HepG2 (cell line): Measurements from ENCODE around the gene RNF114. TPM values are rescaled to one million over a fixed set of nuclear protein-coding genes. Genes with fewer than 3 reads are reported as not detected.

ENCODE experiments used
- CCDC6 ChIP-seq: sonication (generic); formaldehyde crosslinking; IDR thresholded peaks from 2 replicates; pipeline ENCODE4 v1.8.1; 2022; ENCODE audit warnings: mild to moderate bottlenecking, missing genetic modification reagents, moderate library complexity
- DPF2 ChIP-seq: sonication (generic); formaldehyde crosslinking; IDR thresholded peaks from 2 replicates; pipeline ENCODE4 v1.4.0; 2020; ENCODE audit warnings: mild to moderate bottlenecking, low read depth, missing genetic modification reagents, borderline replicate concordance
- EEA1 ChIP-seq: sonication (generic); formaldehyde crosslinking; IDR thresholded peaks from 2 replicates; pipeline ENCODE4 v1.5.1; 2020; ENCODE audit warnings: mild to moderate bottlenecking, missing genetic modification reagents, borderline replicate concordance
- KLF12 ChIP-seq: sonication (generic); formaldehyde crosslinking; IDR thresholded peaks from 2 replicates; pipeline ENCODE4 v1.4.0; 2020; ENCODE audit warnings: missing genetic modification reagents, borderline replicate concordance
- NFE2 ChIP-seq: sonication (generic); formaldehyde crosslinking; IDR thresholded peaks from 2 replicates; pipeline ENCODE4 v1.4.0; 2020; ENCODE audit warnings: missing genetic modification reagents
- SALL2 ChIP-seq: sonication (generic); formaldehyde crosslinking; IDR thresholded peaks from 2 replicates; pipeline ENCODE4 v1.8.1; 2023; ENCODE audit warnings: mild to moderate bottlenecking, missing genetic modification reagents, inconsistent platforms
- SOX5 ChIP-seq: IDR thresholded peaks from 2 replicates; pipeline ENCODE4 v1.6.1; 2016; ENCODE audit warnings: borderline replicate concordance
- STAT5B ChIP-seq: sonication (generic); formaldehyde crosslinking; IDR thresholded peaks from 2 replicates; pipeline ENCODE4 v1.4.0; 2020; ENCODE audit warnings: missing genetic modification reagents
- TAF15 ChIP-seq: fragments of 200-400 bp; formaldehyde crosslinking; IDR thresholded peaks from one replicate; pipeline ENCODE4 v1.6.1; 2018; ENCODE audit warnings: mild to moderate bottlenecking, low read depth, low read length; ENCODE audit not compliant: poor library complexity, severe bottlenecking
- TRIM24 ChIP-seq: sonication (generic); formaldehyde crosslinking; IDR thresholded peaks from 2 replicates; pipeline ENCODE4 v1.8.0; 2022; ENCODE audit warnings: mild to moderate bottlenecking, missing genetic modification reagents
- ZFX ChIP-seq: sonication (generic); formaldehyde crosslinking; IDR thresholded peaks from 2 replicates; pipeline ENCODE4 v1.4.0; 2020; ENCODE audit warnings: mild to moderate bottlenecking, low read depth, missing genetic modification reagents, moderate library complexity
- ZKSCAN5 ChIP-seq: sonication (generic); formaldehyde crosslinking; IDR thresholded peaks from 2 replicates; pipeline ENCODE4 v1.5.1; 2020; ENCODE audit warnings: mild to moderate bottlenecking, missing genetic modification reagents
- ZNF207 ChIP-seq: fragments of 450-650 bp; IDR thresholded peaks from 2 replicates; pipeline ENCODE4 v1.6.1; 2016; ENCODE audit warnings: antibody characterized with exemption, borderline replicate concordance
- ZNF234 ChIP-seq: sonication (generic); formaldehyde crosslinking; conservative IDR thresholded peaks from 2 replicates; pipeline ENCODE4 v1.5.1; 2020; ENCODE audit warnings: mild to moderate bottlenecking, missing genetic modification reagents
- ZNF326 ChIP-seq: sonication (generic); formaldehyde crosslinking; IDR thresholded peaks from 2 replicates; pipeline ENCODE4 v1.4.0; 2020; ENCODE audit warnings: missing genetic modification reagents, borderline replicate concordance
- ZNF460 ChIP-seq: sonication (generic); formaldehyde crosslinking; IDR thresholded peaks from 2 replicates; pipeline ENCODE4 v1.5.1; 2020; ENCODE audit warnings: missing genetic modification reagents, mild to moderate bottlenecking, borderline replicate concordance
- polyA plus RNA-seq, 8 experiments: library from polyadenylated mRNA; depleted of rRNA in 3 of 8; stranded (reverse) in 7 of 8; unstranded in 1 of 8; fragments of >200 nt; fragmentation: Illumina TruSeq in 4 of 8; extraction: Trizol in 4 of 8; gene quantifications; 2 replicates each; pipeline versions ENCODE4 v1.2.1 to v1.2.3, GENCODE V29; 2011 to 2016; ENCODE audit warnings: low read depth in 4 of 8, missing spikeins in 1 of 8, mixed read lengths in 1 of 8; ENCODE audit not compliant: insufficient read depth in 1 of 8
- total RNA-seq, 5 experiments: library from RNA; depleted of rRNA; stranded (reverse); fragments of >200 nt; fragmentation: Illumina TruSeq; extraction: Trizol; gene quantifications; 2 replicates each; pipeline ENCODE4 v1.2.3, GENCODE V29; 2016; ENCODE audit warnings: low read depth in 1 of 5
- TF ChIP-seq, protein P1 (sequence below): sonication (generic); formaldehyde crosslinking; IDR thresholded peaks from 2 replicates; pipeline ENCODE4 v1.4.0; 2020; ENCODE audit warnings: mild to moderate bottlenecking, missing genetic modification reagents, borderline replicate concordance
- TF ChIP-seq, protein P2 (sequence below): sonication (generic); formaldehyde crosslinking; IDR thresholded peaks from 2 replicates; pipeline ENCODE4 v1.8.1; 2023; ENCODE audit warnings: missing genetic modification reagents, inconsistent platforms, borderline replicate concordance
- TF ChIP-seq, protein P3 (sequence below): sonication (generic); formaldehyde crosslinking; IDR thresholded peaks from 2 replicates; pipeline ENCODE4 v1.5.0; 2020; ENCODE audit warnings: mild to moderate bottlenecking, missing genetic modification reagents
- TF ChIP-seq, protein P4 (sequence below): sonication (generic); formaldehyde crosslinking; IDR thresholded peaks from 2 replicates; pipeline ENCODE4 v1.4.0; 2020; ENCODE audit warnings: missing genetic modification reagents; ENCODE audit errors: not compliant biosample characterization

Gene RNF114
- total and polyA plus RNA-seq, 2 of the 13 experiments (the other 11 are each of a cell fraction or from before 2014, with no cell fraction given) = 119 to 126 TPM

DNA sequence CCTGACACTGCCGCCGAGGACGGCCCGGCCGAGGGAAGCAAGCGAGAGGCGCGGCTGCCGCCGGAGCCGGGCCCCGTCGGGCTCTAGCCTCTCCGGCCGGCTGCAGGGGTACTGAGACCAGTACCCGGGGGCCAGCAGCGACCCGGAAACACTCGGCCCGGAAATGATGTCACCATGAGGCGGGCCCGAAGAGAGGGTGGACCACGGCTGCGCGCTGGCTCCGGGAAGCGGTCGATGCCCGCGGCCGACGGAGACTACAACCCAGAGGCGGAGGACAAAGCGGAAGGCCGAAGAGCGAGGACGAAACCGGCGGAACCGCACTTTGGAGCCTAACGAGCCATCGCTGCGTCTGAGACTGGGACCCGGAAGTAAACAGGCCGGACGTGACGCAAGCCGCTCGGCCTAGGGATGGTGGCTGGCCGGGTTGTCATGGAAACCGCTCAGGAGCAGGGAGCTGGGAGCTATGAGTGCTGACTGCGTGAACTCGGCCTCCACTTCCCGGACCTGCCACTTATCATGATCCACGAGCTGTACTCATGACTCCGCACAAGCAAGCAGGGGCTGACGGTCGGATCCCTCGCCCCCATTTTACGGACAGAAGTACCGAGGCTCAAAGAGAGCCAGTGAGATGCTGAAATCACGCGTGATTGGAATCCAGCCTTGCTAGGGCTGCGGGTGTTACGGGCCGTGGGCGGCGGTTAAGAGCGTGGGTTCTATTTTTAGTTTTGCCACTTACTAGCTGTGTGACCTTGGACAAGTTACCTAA lies 20.6 kb upstream of the RNF114 start, which contains the start of gene SPATA2 (continued):
- TF ChIP-seq, protein P1, sequence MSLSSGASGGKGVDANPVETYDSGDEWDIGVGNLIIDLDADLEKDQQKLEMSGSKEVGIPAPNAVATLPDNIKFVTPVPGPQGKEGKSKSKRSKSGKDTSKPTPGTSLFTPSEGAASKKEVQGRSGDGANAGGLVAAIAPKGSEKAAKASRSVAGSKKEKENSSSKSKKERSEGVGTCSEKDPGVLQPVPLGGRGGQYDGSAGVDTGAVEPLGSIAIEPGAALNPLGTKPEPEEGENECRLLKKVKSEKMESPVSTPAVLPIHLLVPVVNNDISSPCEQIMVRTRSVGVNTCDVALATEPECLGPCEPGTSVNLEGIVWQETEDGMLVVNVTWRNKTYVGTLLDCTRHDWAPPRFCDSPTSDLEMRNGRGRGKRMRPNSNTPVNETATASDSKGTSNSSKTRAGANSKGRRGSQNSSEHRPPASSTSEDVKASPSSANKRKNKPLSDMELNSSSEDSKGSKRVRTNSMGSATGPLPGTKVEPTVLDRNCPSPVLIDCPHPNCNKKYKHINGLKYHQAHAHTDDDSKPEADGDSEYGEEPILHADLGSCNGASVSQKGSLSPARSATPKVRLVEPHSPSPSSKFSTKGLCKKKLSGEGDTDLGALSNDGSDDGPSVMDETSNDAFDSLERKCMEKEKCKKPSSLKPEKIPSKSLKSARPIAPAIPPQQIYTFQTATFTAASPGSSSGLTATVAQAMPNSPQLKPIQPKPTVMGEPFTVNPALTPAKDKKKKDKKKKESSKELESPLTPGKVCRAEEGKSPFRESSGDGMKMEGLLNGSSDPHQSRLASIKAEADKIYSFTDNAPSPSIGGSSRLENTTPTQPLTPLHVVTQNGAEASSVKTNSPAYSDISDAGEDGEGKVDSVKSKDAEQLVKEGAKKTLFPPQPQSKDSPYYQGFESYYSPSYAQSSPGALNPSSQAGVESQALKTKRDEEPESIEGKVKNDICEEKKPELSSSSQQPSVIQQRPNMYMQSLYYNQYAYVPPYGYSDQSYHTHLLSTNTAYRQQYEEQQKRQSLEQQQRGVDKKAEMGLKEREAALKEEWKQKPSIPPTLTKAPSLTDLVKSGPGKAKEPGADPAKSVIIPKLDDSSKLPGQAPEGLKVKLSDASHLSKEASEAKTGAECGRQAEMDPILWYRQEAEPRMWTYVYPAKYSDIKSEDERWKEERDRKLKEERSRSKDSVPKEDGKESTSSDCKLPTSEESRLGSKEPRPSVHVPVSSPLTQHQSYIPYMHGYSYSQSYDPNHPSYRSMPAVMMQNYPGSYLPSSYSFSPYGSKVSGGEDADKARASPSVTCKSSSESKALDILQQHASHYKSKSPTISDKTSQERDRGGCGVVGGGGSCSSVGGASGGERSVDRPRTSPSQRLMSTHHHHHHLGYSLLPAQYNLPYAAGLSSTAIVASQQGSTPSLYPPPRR (CRISPR knock-in tag) = no peak; the same call in 1 of the 2 replicates
- peak; percentile 80 for TF ChIP-seq KLF12 (CRISPR knock-in tag)
- peak; percentile 86; the same call in 1 of the 2 replicates for TF ChIP-seq ZFX (CRISPR knock-in tag)
- peak; percentile 16; the same call in 1 of the 2 replicates for TF ChIP-seq ZKSCAN5 (CRISPR knock-in tag)
- TF ChIP-seq, protein P2, sequence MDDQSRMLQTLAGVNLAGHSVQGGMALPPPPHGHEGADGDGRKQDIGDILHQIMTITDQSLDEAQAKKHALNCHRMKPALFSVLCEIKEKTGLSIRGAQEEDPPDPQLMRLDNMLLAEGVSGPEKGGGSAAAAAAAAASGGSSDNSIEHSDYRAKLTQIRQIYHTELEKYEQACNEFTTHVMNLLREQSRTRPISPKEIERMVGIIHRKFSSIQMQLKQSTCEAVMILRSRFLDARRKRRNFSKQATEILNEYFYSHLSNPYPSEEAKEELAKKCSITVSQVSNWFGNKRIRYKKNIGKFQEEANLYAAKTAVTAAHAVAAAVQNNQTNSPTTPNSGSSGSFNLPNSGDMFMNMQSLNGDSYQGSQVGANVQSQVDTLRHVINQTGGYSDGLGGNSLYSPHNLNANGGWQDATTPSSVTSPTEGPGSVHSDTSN = no peak
- no peak; the same call in 1 of the 2 replicates for TF ChIP-seq ZNF234 (CRISPR knock-in tag)
- TF ChIP-seq TAF15 = peak; percentile 30
- TF ChIP-seq, protein P3, sequence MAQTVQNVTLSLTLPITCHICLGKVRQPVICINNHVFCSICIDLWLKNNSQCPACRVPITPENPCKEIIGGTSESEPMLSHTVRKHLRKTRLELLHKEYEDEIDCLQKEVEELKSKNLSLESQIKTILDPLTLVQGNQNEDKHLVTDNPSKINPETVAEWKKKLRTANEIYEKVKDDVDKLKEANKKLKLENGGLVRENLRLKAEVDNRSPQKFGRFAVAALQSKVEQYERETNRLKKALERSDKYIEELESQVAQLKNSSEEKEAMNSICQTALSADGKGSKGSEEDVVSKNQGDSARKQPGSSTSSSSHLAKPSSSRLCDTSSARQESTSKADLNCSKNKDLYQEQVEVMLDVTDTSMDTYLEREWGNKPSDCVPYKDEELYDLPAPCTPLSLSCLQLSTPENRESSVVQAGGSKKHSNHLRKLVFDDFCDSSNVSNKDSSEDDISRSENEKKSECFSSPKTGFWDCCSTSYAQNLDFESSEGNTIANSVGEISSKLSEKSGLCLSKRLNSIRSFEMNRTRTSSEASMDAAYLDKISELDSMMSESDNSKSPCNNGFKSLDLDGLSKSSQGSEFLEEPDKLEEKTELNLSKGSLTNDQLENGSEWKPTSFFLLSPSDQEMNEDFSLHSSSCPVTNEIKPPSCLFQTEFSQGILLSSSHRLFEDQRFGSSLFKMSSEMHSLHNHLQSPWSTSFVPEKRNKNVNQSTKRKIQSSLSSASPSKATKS = no peak
- 0 out of 2 replicates have a peak, but pooled peaks have one; percentile 34 for TF ChIP-seq ZNF326 (CRISPR knock-in tag)
- peak; percentile 98 for TF ChIP-seq SALL2 (CRISPR knock-in tag)
- no peak for TF ChIP-seq ZNF460 (CRISPR knock-in tag)
- no peak for TF ChIP-seq ZNF207
- TF ChIP-seq SOX5 (CRISPR knock-in tag) = peak; percentile 40; the same call in 1 of the 2 replicates
- TF ChIP-seq CCDC6 (CRISPR knock-in tag) = no peak
- TF ChIP-seq DPF2 = peak; percentile 82
- TF ChIP-seq NFE2 (CRISPR knock-in tag) = no peak
- no peak for TF ChIP-seq TRIM24
- TF ChIP-seq, protein P4, sequence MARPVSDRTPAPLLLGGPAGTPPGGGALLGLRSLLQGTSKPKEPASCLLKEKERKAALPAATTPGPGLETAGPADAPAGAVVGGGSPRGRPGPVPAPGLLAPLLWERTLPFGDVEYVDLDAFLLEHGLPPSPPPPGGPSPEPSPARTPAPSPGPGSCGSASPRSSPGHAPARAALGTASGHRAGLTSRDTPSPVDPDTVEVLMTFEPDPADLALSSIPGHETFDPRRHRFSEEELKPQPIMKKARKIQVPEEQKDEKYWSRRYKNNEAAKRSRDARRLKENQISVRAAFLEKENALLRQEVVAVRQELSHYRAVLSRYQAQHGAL = no peak
- TF ChIP-seq EEA1 (CRISPR knock-in tag) = no peak; the same call in 1 of the 2 replicates
- TF ChIP-seq STAT5B (CRISPR knock-in tag) = no peak
